Measurements from ENCODE around the gene WNK1.

DNA sequence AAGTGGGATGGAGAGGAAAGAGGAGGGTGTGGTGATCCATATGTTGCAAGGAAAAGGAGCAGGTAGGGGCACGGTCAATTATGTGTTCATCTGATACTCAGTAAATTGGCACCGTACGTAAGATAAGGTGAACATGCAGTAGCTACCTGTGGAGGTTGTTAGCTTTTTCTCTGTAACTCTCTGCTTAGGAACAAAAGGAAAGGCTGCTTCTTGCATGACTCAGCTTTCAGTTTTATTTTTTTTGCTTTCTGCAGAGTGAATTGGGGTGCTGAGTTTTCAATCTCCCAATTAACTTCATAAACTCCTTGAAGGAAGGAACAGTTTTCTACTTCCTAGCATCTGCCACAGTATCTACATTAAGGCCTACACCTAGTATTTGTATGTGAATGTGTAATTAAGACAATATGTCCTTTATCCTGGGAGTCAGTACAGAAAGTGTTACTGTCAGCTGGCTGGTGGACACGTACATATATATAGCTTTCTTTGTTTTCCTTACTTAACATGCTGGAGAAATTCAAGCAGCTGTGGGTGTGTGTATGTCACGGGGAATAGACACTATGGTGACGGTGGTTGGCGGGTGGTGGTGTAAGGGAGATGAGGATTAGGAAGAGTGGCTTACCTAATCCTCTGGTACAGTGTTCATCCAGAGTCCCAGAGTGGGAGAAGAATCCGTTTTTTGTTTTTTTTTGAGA, 40.1 kb upstream of the WNK1 start:
- TF ChIP-seq, protein P1, sequence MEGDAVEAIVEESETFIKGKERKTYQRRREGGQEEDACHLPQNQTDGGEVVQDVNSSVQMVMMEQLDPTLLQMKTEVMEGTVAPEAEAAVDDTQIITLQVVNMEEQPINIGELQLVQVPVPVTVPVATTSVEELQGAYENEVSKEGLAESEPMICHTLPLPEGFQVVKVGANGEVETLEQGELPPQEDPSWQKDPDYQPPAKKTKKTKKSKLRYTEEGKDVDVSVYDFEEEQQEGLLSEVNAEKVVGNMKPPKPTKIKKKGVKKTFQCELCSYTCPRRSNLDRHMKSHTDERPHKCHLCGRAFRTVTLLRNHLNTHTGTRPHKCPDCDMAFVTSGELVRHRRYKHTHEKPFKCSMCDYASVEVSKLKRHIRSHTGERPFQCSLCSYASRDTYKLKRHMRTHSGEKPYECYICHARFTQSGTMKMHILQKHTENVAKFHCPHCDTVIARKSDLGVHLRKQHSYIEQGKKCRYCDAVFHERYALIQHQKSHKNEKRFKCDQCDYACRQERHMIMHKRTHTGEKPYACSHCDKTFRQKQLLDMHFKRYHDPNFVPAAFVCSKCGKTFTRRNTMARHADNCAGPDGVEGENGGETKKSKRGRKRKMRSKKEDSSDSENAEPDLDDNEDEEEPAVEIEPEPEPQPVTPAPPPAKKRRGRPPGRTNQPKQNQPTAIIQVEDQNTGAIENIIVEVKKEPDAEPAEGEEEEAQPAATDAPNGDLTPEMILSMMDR (IDR thresholded peaks at IDR 0.05 in 4 of 5, conservative IDR thresholded peaks at IDR 0.05 in 1 of 5) = no peak
- no peak for TF ChIP-seq POLR2A (IDR thresholded peaks at IDR 0.05)

Data from gastrocnemius medialis (tissue), 4 donors.